ENCODE measurements around the gene KLHDC4.

- TF ChIP-seq C11orf30 (IDR thresholded peaks at IDR 0.05; ENCODE audit: low read depth) = peak; percentile 67; the same call in 1 of the 2 replicates
- no peak for TF ChIP-seq ATF7 (IDR thresholded peaks at IDR 0.05)
- no peak for TF ChIP-seq SREBF2 (CRISPR knock-in tag; IDR thresholded peaks at IDR 0.05)
- no peak for TF ChIP-seq SAP30 (IDR thresholded peaks at IDR 0.05; ENCODE audit: borderline replicate concordance, insufficient read depth, low read depth, low read length, poor library complexity, severe bottlenecking)
- TF ChIP-seq NCOA2 (IDR thresholded peaks at IDR 0.05; ENCODE audit: partially characterized antibody in 2 of 2) = no peak
- TF ChIP-seq, protein P1, sequence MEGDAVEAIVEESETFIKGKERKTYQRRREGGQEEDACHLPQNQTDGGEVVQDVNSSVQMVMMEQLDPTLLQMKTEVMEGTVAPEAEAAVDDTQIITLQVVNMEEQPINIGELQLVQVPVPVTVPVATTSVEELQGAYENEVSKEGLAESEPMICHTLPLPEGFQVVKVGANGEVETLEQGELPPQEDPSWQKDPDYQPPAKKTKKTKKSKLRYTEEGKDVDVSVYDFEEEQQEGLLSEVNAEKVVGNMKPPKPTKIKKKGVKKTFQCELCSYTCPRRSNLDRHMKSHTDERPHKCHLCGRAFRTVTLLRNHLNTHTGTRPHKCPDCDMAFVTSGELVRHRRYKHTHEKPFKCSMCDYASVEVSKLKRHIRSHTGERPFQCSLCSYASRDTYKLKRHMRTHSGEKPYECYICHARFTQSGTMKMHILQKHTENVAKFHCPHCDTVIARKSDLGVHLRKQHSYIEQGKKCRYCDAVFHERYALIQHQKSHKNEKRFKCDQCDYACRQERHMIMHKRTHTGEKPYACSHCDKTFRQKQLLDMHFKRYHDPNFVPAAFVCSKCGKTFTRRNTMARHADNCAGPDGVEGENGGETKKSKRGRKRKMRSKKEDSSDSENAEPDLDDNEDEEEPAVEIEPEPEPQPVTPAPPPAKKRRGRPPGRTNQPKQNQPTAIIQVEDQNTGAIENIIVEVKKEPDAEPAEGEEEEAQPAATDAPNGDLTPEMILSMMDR (IDR thresholded peaks at IDR 0.05 in 2 of 3, conservative IDR thresholded peaks at IDR 0.05 in 1 of 3; ENCODE audit: insufficient read depth in 2 of 3, low read depth in 1 of 3, low read length in 3 of 3) = no peak
- TF ChIP-seq BCOR (IDR thresholded peaks at IDR 0.05) = no peak
These were observed 4.7 kb downstream of the KLHDC4 start for GRCh38 chr16:87761060-87761459.
